Activated naive CD4-positive, alpha-beta T cell treated with anti-CD3 and anti-CD28 coated beads, Interleukin-2, amount 10 ng/mL, durations not matched to agents 7 days and 5 days (primary cell): ENCODE data around the gene NLRP8.
"Not testable (repeated sequence)": the region's sequence is repeated elsewhere in the genome, so short reads cannot be mapped to it uniquely, and the experiment has no call there.

Source experiments
- CTCF ChIA-PET: fragments of 350-600 bp; sonication (Branson Sonifier 250); formaldehyde crosslinking; loops from one replicate; lab custom pipeline; 2021; ENCODE audit warnings: antibody characterized with exemption; lab: Charles Lee
- DNase-seq: peaks from one replicate; pipeline ENCODE4 v3.0.0-alpha.2; 2020
- H3K27ac Mint-ChIP-seq: one replicate; pipeline ENCODE4 v1.8.0; 2021; ENCODE audit warnings: mild to moderate bottlenecking, moderate library complexity, mixed read lengths
- H3K27me3 Mint-ChIP-seq: one replicate; pipeline ENCODE4 v1.8.0; 2021; ENCODE audit warnings: mild to moderate bottlenecking, mixed read lengths
- H3K36me3 Mint-ChIP-seq: one replicate; pipeline ENCODE4 v1.8.0; 2021; ENCODE audit warnings: mixed read lengths
- H3K4me1 Mint-ChIP-seq: one replicate; pipeline ENCODE4 v1.8.0; 2021; ENCODE audit warnings: mixed read lengths
- H3K4me3 Mint-ChIP-seq: one replicate; pipeline ENCODE4 v1.8.0; 2021; ENCODE audit warnings: mild to moderate bottlenecking, moderate library complexity, mixed read lengths
- H3K9me3 Mint-ChIP-seq: one replicate; pipeline ENCODE4 v1.8.0; 2021; ENCODE audit warnings: mixed read lengths

Gene NLRP8

DNA sequence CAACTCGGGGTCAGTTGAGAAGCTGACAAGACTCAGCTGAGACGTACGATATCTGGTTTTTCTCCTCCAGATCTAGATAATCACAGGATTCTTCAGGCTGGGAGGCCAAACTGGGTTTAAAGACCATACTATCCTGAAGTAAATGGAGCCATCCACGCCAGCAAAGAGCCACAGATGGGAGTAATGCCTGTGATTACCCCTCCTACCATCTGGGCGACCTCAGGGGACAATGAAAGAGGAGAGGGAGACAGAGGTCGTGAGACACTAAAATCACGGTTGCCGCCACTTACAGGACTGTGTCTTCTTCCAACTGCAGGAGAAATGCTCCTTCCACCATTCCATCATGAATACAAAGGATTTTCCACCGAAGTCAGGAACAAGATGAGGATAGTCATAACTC lies 12.4 kb upstream of the NLRP8 start:
- Mint-ChIP-seq H3K27ac (no peak overlapping the region), H3K4me3 (no peak overlapping the region), H3K27me3 (no peaks in the 10 kb centered on the region), H3K4me1 (no peaks in the 10 kb centered on the region), H3K9me3 (peaks cover 41% of the 10 kb centered on the region), H3K36me3 (no peaks in the 10 kb centered on the region)
- no peak for DNase-seq
- CTCF ChIA-PET, result no interaction called here

GRCh38 chr19:55939206-55939605 lies 8.4 kb upstream of the NLRP8 start:
- Mint-ChIP-seq H3K9me3 (peaks cover 42% of the 10 kb centered on the region), H3K27ac (no peak overlapping the region), H3K4me1 (no peaks in the 10 kb centered on the region), H3K4me3 (no peak overlapping the region), H3K36me3 (no peaks in the 10 kb centered on the region), H3K27me3 (no peaks in the 10 kb centered on the region)
- no peak for DNase-seq
- CTCF ChIA-PET, result no interaction called here

- Mint-ChIP-seq H3K4me1 (no peaks in the 10 kb centered on the region), H3K9me3 (peaks cover 39% of the 10 kb centered on the region), H3K36me3 (no peaks in the 10 kb centered on the region), H3K27ac (no peak overlapping the region), H3K27me3 (no peaks in the 10 kb centered on the region), H3K4me3 (no peak overlapping the region)
- DNase-seq, result no peak
- CTCF ChIA-PET, result no interaction called here
Observed at GRCh38 chr19:55940306-55940705, 7.3 kb upstream of the NLRP8 start.

- H3K4me1 Mint-ChIP-seq, H3K27ac Mint-ChIP-seq, CTCF ChIA-PET, H3K4me3 Mint-ChIP-seq, H3K27me3 Mint-ChIP-seq, DNase-seq, H3K36me3 Mint-ChIP-seq: not testable (repeated sequence)
- H3K9me3 Mint-ChIP-seq, result peaks cover 40% of the 10 kb centered on the region
Observed at GRCh38 chr19:55950566-55950965, 2.9 kb downstream of the NLRP8 start.

DNA sequence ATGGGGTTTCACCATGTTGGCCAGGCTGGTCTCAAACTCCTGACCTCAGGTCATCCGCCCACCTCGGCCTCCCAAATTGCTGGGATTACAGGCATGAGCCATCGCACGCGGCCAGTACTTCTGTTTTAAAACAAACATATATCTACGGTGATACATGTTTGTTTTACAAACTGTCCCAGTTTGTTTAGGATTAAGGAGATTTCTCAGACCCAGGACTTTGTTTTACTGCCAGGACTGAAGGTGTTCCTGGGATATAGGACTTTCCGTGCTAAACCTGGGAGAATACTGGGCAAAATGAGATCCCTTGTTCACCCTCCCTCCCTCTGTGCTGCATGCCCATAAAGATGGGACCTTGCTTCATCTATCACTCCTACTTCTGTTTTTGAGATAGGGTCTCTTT lies 8.8 kb downstream of the NLRP8 start:
- Mint-ChIP-seq H3K9me3 (peaks cover 27% of the 10 kb centered on the region), H3K4me1 (no peaks in the 10 kb centered on the region), H3K27ac (no peak overlapping the region), H3K27me3 (no peaks in the 10 kb centered on the region), H3K4me3 (no peak overlapping the region), H3K36me3 (no peaks in the 10 kb centered on the region)
- CTCF ChIA-PET, result no interaction called here
- DNase-seq, result no peak

GRCh38 chr19:55958356-55958755 lies 10.7 kb downstream of the NLRP8 start:
- H3K4me1 Mint-ChIP-seq, result no peaks in the 10 kb centered on the region
- H3K9me3 Mint-ChIP-seq, result peaks cover 23% of the 10 kb centered on the region
- DNase-seq, result no peak
- no peak overlapping the region for H3K4me3 Mint-ChIP-seq
- no peak overlapping the region for H3K27ac Mint-ChIP-seq
- no peaks in the 10 kb centered on the region for H3K27me3 Mint-ChIP-seq
- H3K36me3 Mint-ChIP-seq, result no peaks in the 10 kb centered on the region
- CTCF ChIA-PET, result no interaction called here

GRCh38 chr19:55959996-55960675 lies 12.5 kb downstream of the NLRP8 start:
- Mint-ChIP-seq H3K27me3 (no peaks in the 10 kb centered on the region), H3K27ac (no peak overlapping the region), H3K9me3 (peaks cover 23% of the 10 kb centered on the region), H3K4me3 (no peak overlapping the region), H3K4me1 (no peaks in the 10 kb centered on the region), H3K36me3 (no peaks in the 10 kb centered on the region)
- DNase-seq, result no peak
- CTCF ChIA-PET, result no interaction called here

DNA sequence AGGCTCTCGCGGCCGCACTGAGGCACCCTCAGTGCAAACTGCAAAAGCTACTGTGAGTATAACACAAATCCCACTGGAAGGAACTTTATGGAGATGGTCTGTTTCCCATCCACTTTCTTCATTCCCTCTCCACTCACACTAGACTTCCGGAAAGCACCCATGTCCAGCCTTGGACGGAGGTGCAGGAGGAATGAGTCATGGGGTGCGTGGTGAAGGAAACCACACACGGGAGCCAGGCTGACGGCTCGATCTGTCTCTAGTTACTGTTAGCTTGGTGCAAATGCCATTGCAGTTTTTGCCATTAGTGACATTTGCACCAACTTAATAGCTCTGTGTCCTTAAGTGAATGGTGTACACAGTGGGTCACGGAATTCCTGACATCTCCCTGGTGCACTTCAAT lies 14.6 kb downstream of the NLRP8 start:
- no peak for DNase-seq
- Mint-ChIP-seq H3K9me3 (peaks cover 25% of the 10 kb centered on the region), H3K27me3 (no peaks in the 10 kb centered on the region), H3K4me3 (no peak overlapping the region), H3K27ac (no peak overlapping the region), H3K36me3 (no peaks in the 10 kb centered on the region), H3K4me1 (no peaks in the 10 kb centered on the region)
- CTCF ChIA-PET, result no interaction called here

DNA sequence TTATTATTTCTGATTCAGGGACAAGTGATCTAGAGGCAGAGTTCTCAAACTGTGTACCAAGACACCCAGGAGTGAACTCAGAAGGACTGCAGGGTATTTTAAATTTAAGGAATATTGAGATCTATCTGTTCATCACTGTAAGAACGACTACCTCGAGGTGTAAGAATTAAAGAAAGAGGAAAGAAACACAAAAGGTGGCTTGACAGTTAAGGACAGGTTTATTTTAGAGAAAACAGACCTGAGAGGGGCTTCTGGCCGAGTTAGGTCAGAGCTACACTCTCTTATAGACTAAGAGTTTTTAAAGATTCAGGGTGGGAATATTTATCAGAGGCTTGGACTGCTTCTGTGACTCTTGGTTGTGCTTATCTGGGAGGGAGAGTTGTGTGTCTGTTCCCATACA lies 26.4 kb downstream of the NLRP8 start:
- no peaks in the 10 kb centered on the region for H3K36me3 Mint-ChIP-seq
- H3K4me3 Mint-ChIP-seq, result no peak overlapping the region
- peaks cover 25% of the 10 kb centered on the region for H3K9me3 Mint-ChIP-seq
- CTCF ChIA-PET, result no interaction called here
- no peaks in the 10 kb centered on the region for H3K27me3 Mint-ChIP-seq
- no peaks in the 10 kb centered on the region for H3K4me1 Mint-ChIP-seq
- DNase-seq, result no peak
- H3K27ac Mint-ChIP-seq, result no peak overlapping the region

- Mint-ChIP-seq H3K4me1 (no peaks in the 10 kb centered on the region), H3K9me3 (peaks cover 30% of the 10 kb centered on the region), H3K27ac (no peak overlapping the region), H3K36me3 (no peaks in the 10 kb centered on the region), H3K4me3 (no peak overlapping the region), H3K27me3 (no peaks in the 10 kb centered on the region)
- DNase-seq, result no peak
- CTCF ChIA-PET, result no interaction called here
Observed at GRCh38 chr19:55980415-55980814, 32.8 kb downstream of the NLRP8 start.

- Mint-ChIP-seq H3K36me3 (no peaks in the 10 kb centered on the region), H3K4me3 (no peak overlapping the region), H3K27me3 (no peaks in the 10 kb centered on the region), H3K27ac (no peak overlapping the region), H3K9me3 (peaks cover 26% of the 10 kb centered on the region), H3K4me1 (no peaks in the 10 kb centered on the region)
- CTCF ChIA-PET, result no interaction called here
- DNase-seq, result no peak
Observed at GRCh38 chr19:55985254-55985653, 37.6 kb downstream of the NLRP8 start.

DNA sequence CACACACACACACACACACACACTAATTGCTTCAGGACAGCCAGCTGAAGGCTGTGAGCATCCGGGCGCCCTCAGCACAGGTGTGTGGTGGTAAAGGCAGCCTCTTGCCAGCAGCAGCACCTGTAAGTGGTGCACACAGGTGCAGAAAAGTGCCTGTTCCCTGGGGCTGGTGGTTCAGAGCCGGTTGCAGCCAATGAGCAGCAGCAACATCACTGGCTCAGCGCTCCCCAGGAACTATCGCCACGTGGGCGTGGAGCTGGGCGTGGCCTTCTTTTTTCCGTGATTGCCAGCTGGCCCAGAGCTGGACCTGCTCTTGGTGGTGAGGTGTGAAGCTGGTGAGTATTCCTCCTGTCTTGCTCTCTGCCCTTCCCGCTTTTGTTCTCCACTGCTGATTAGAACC lies 38.9 kb downstream of the NLRP8 start, which contains the start of gene NLRP5:
Gene NLRP5 (plus strand): TSS at position 289 of the 400 bp plus-strand sequence.
- Mint-ChIP-seq H3K27ac (no peak within 1 kb of the TSS), H3K36me3 (no peaks in the 10 kb centered on the region), H3K4me3 (no peak within 1 kb of the TSS), H3K27me3 (no peaks in the 10 kb centered on the region), H3K9me3 (peaks cover 24% of the 10 kb centered on the region), H3K4me1 (no peaks in the 10 kb centered on the region)
- no peak for DNase-seq
- CTCF ChIA-PET, result no interaction called here

DNA sequence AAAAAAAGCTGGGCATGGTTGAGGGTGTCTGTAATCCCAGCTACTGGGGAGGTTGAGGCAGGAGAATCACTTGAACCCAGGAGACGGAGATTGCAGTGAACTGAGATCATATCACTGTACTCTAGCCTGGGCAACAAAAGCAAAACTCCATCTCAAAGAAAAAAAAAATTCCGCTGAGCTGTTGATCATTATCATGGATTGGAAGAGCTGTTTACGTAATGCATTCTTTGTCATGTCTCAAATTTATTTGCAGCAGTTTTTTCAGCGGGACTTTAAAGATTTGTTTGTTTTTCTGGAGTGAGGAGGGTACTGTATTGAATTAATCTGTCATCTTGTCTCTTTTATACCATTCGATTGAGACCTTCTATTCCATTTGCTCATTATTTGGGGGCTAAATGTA lies 43.2 kb downstream of the NLRP8 start:
- Mint-ChIP-seq H3K4me1 (no peaks in the 10 kb centered on the region), H3K4me3 (no peak overlapping the region), H3K27ac (no peak overlapping the region), H3K36me3 (no peaks in the 10 kb centered on the region), H3K9me3 (peaks cover 31% of the 10 kb centered on the region), H3K27me3 (no peaks in the 10 kb centered on the region)
- DNase-seq, result no peak
- CTCF ChIA-PET, result interaction anchor here (1.1 kb wide), 1 partner anchor 75 kb away, joined by 3 read pairs; no protein-coding TSS in a partner anchor

DNA sequence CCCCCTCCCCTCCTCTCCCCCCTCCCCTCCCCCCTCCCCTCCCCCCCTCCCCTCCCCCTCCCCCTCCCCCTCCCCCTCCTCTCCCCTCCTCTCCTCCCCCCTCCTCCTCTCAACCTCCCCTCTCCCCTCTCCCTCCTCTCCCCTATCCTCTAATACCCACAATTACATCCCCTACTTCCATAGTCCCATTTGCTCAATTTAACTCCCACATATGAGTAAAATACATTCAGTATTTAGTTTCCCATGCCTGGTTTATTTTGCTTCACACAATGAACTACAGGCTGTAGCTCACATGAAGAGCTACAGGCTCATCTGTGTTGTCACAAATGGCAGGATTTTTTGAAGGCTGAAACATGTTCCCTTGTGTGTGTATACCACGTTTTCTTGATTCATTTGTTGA lies 45.9 kb downstream of the NLRP8 start:
- no peaks in the 10 kb centered on the region for H3K36me3 Mint-ChIP-seq
- no peaks in the 10 kb centered on the region for H3K4me1 Mint-ChIP-seq
- H3K9me3 Mint-ChIP-seq, result peaks cover 32% of the 10 kb centered on the region
- no peak for DNase-seq
- CTCF ChIA-PET, result no interaction called here
- H3K27ac Mint-ChIP-seq, result no peak overlapping the region
- no peaks in the 10 kb centered on the region for H3K27me3 Mint-ChIP-seq
- H3K4me3 Mint-ChIP-seq, result no peak overlapping the region

DNA sequence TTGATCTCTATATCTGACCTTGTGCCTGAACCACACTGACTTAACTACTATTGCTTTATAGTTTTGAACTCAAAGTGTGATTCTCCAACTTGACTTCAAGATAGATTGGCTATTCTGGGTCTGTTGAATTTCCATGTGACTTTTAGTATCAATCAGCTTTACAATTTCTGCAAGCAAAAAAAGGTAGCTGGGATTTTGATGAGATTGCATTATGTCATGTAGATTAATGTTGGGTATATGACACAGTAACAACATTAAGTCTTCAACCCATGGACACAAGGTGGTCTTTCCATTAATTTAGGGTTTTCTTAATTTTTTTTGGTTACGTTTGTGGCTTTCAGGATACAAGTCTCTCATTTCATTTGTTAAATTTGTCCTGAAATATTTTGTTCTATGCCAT lies 67.1 kb downstream of the NLRP8 start:
- Mint-ChIP-seq H3K9me3 (peaks cover 36% of the 10 kb centered on the region), H3K27me3 (no peaks in the 10 kb centered on the region), H3K4me1 (no peaks in the 10 kb centered on the region), H3K36me3 (no peaks in the 10 kb centered on the region), H3K27ac (no peak overlapping the region), H3K4me3 (no peak overlapping the region)
- CTCF ChIA-PET, result no interaction called here
- DNase-seq, result no peak
